ENCODE data around the gene ABCA10.

GRCh38 chr17:69192754-69193153, 35.9 kb downstream of the ABCA10 start:
- TF ChIP-seq, protein P1, sequence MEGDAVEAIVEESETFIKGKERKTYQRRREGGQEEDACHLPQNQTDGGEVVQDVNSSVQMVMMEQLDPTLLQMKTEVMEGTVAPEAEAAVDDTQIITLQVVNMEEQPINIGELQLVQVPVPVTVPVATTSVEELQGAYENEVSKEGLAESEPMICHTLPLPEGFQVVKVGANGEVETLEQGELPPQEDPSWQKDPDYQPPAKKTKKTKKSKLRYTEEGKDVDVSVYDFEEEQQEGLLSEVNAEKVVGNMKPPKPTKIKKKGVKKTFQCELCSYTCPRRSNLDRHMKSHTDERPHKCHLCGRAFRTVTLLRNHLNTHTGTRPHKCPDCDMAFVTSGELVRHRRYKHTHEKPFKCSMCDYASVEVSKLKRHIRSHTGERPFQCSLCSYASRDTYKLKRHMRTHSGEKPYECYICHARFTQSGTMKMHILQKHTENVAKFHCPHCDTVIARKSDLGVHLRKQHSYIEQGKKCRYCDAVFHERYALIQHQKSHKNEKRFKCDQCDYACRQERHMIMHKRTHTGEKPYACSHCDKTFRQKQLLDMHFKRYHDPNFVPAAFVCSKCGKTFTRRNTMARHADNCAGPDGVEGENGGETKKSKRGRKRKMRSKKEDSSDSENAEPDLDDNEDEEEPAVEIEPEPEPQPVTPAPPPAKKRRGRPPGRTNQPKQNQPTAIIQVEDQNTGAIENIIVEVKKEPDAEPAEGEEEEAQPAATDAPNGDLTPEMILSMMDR (IDR thresholded peaks at IDR 0.05 in 2 of 3, conservative IDR thresholded peaks at IDR 0.05 in 1 of 3; ENCODE audit: borderline replicate concordance in 1 of 3, insufficient read depth in 1 of 3, low read depth in 2 of 3, low read length in 2 of 3): no peak
- TF ChIP-seq EZH2phosphoT487 (IDR thresholded peaks at IDR 0.05; ENCODE audit: borderline replicate concordance): no peak
- TF ChIP-seq SRF (IDR thresholded peaks at IDR 0.05; ENCODE audit: low read depth): no peak
- TF ChIP-seq, protein P2, sequence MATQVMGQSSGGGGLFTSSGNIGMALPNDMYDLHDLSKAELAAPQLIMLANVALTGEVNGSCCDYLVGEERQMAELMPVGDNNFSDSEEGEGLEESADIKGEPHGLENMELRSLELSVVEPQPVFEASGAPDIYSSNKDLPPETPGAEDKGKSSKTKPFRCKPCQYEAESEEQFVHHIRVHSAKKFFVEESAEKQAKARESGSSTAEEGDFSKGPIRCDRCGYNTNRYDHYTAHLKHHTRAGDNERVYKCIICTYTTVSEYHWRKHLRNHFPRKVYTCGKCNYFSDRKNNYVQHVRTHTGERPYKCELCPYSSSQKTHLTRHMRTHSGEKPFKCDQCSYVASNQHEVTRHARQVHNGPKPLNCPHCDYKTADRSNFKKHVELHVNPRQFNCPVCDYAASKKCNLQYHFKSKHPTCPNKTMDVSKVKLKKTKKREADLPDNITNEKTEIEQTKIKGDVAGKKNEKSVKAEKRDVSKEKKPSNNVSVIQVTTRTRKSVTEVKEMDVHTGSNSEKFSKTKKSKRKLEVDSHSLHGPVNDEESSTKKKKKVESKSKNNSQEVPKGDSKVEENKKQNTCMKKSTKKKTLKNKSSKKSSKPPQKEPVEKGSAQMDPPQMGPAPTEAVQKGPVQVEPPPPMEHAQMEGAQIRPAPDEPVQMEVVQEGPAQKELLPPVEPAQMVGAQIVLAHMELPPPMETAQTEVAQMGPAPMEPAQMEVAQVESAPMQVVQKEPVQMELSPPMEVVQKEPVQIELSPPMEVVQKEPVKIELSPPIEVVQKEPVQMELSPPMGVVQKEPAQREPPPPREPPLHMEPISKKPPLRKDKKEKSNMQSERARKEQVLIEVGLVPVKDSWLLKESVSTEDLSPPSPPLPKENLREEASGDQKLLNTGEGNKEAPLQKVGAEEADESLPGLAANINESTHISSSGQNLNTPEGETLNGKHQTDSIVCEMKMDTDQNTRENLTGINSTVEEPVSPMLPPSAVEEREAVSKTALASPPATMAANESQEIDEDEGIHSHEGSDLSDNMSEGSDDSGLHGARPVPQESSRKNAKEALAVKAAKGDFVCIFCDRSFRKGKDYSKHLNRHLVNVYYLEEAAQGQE (IDR thresholded peaks at IDR 0.05; ENCODE audit: low read depth): no peak
- no peak for TF ChIP-seq POLR2AphosphoS5 (IDR thresholded peaks at IDR 0.05; ENCODE audit: low read depth, low read length)
- no peak for TF ChIP-seq RAD21 (IDR thresholded peaks at IDR 0.05; ENCODE audit: low read depth)
